Measurements from ENCODE around the gene AOAH.

Gene AOAH

DNA sequence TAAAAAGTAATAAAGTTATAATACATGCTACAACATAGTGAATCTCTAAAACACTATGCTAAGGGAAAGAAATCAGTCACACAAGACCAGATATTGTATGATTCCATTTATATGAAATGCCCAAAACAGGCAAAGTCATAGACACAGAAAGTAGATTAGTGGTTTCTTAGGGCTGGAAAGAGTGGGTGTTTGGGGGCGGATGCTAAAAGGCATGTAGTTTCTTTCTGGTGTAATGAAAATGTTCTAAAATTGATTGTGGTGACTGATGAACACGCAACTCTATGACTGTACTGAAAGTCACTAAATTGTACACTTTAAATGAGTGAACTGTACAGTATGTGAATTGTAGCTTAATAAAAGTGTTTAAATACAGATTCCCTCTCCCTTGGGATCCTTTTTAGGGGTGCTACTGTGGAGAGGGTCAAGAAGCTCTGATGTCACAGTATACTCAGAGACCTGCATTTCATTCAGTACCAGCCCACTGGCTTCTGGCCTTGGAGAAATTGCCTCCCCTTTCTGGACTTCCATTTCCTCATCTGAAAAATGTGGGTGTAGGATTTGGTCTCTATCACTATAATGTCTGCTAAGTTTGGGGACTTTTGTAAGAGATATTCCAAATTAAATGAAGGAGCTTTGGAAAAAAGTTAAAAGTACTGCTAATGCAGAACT, 46.4 kb downstream of the AOAH start:
- no peak overlapping the region for H3K4me3 ChIP-seq (ENCODE audit: low read length)
- no peak for DNase-seq
- no peak overlapping the region for H3K9ac ChIP-seq (ENCODE audit: low read length)
- H3K4me1 ChIP-seq (ENCODE audit: low read length) = no peaks in the 10 kb centered on the region
- no peaks in the 10 kb centered on the region for H4K20me1 ChIP-seq (ENCODE audit: insufficient read depth, low read length)
- H3K27ac ChIP-seq (ENCODE audit: low read length) = no peak overlapping the region
- H3K4me2 ChIP-seq (ENCODE audit: low read depth, low read length) = no peak overlapping the region
- TF ChIP-seq EZH2 (optimal IDR thresholded peaks at IDR 0.05; ENCODE audit: low read depth, low read length) = no peak
- TF ChIP-seq, protein P1, sequence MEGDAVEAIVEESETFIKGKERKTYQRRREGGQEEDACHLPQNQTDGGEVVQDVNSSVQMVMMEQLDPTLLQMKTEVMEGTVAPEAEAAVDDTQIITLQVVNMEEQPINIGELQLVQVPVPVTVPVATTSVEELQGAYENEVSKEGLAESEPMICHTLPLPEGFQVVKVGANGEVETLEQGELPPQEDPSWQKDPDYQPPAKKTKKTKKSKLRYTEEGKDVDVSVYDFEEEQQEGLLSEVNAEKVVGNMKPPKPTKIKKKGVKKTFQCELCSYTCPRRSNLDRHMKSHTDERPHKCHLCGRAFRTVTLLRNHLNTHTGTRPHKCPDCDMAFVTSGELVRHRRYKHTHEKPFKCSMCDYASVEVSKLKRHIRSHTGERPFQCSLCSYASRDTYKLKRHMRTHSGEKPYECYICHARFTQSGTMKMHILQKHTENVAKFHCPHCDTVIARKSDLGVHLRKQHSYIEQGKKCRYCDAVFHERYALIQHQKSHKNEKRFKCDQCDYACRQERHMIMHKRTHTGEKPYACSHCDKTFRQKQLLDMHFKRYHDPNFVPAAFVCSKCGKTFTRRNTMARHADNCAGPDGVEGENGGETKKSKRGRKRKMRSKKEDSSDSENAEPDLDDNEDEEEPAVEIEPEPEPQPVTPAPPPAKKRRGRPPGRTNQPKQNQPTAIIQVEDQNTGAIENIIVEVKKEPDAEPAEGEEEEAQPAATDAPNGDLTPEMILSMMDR (IDR thresholded peaks at IDR 0.05; ENCODE audit: low read length) = no peak
- H3K27me3 ChIP-seq (replicated peaks; ENCODE audit: insufficient read depth, low read length) = no peaks in the 10 kb centered on the region
- H3K9me2 ChIP-seq (replicated peaks; ENCODE audit: insufficient read depth, low read length) = no peaks in the 10 kb centered on the region
- H3F3A ChIP-seq (ENCODE audit: insufficient read depth, low read length) = no peaks in the 10 kb centered on the region
- H2AFZ ChIP-seq (ENCODE audit: low read length) = no peak overlapping the region
- no peaks in the 10 kb centered on the region for H3K79me2 ChIP-seq (ENCODE audit: low read length)
- no peaks in the 10 kb centered on the region for H3K9me3 ChIP-seq (replicated peaks; ENCODE audit: insufficient read depth, low read length)
- H3K36me3 ChIP-seq (replicated peaks; ENCODE audit: insufficient read depth, low read length) = no peaks in the 10 kb centered on the region

DNA sequence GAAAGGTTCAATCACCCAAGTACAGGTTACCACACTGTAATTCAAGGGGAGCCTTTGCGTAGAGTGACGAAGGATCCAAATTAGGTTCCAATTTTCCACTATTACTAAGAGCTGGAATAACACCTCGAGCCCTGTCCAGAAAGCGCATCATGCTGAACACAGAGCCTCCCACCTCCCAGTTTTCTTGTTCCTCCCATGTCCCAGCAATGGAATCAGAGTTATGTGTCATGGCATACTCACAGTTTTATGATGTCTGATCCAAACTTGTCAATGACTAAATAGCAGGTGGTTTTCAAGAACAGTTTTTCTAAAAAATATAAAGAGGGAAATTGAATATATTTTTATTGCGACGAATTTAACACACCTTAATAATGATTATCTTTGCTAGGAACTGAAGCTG, 50.6 kb downstream of the AOAH start:
- H3K9me3 ChIP-seq (replicated peaks; ENCODE audit: insufficient read depth, low read length) = no peaks in the 10 kb centered on the region
- no peaks in the 10 kb centered on the region for H3K4me1 ChIP-seq (ENCODE audit: low read length)
- no peaks in the 10 kb centered on the region for H3K9me2 ChIP-seq (replicated peaks; ENCODE audit: insufficient read depth, low read length)
- no peaks in the 10 kb centered on the region for H4K20me1 ChIP-seq (ENCODE audit: insufficient read depth, low read length)
- H3K27me3 ChIP-seq (replicated peaks; ENCODE audit: insufficient read depth, low read length) = no peaks in the 10 kb centered on the region
- no peak overlapping the region for H3K9ac ChIP-seq (ENCODE audit: low read length)
- TF ChIP-seq EZH2phosphoT487 (IDR thresholded peaks at IDR 0.05; ENCODE audit: low read length) = no peak
- TF ChIP-seq, protein P1 (IDR thresholded peaks at IDR 0.05; ENCODE audit: low read length) = no peak
- TF ChIP-seq EZH2 (optimal IDR thresholded peaks at IDR 0.05; ENCODE audit: low read depth, low read length) = no peak
- no peak overlapping the region for H3K4me3 ChIP-seq (ENCODE audit: low read length)
- no peaks in the 10 kb centered on the region for H3K79me2 ChIP-seq (ENCODE audit: low read length)
- DNase-seq = no peak
- H3K36me3 ChIP-seq (replicated peaks; ENCODE audit: insufficient read depth, low read length) = no peaks in the 10 kb centered on the region
- H3K4me2 ChIP-seq (ENCODE audit: low read depth, low read length) = no peak overlapping the region
- no peak overlapping the region for H3K27ac ChIP-seq (ENCODE audit: low read length)
- no peak overlapping the region for H2AFZ ChIP-seq (ENCODE audit: low read length)
- no peaks in the 10 kb centered on the region for H3F3A ChIP-seq (ENCODE audit: insufficient read depth, low read length)

DNA sequence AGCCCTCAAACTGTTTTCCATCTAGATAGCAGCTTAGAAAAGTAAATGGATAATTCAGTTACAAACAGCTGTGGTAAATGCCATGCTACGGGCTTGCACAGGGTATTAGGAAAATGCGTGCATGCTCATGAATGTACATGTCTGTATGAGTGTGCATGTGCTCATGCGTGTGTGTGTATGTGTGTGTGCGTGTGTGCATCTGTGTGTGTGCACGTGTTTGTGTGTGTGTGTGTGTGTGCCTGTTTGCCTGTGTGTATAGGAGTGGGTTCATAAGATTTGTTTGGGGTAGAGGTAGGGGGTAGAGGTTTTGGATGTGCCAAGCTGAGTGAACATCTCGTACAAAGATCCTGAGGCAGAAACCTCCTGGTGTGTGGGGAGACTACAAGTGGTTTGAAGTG, 52.9 kb downstream of the AOAH start:
- Histone ChIP-seq H3K9me2 (replicated peaks; ENCODE audit: insufficient read depth, low read length) (no peaks in the 10 kb centered on the region), H3K79me2 (ENCODE audit: low read length) (no peaks in the 10 kb centered on the region), H4K20me1 (ENCODE audit: insufficient read depth, low read length) (no peaks in the 10 kb centered on the region), H3F3A (ENCODE audit: insufficient read depth, low read length) (no peaks in the 10 kb centered on the region), H3K27ac (ENCODE audit: low read length) (no peak overlapping the region), H3K4me1 (ENCODE audit: low read length) (no peaks in the 10 kb centered on the region), H3K4me3 (ENCODE audit: low read length) (no peak overlapping the region), H3K9me3 (replicated peaks; ENCODE audit: insufficient read depth, low read length) (no peaks in the 10 kb centered on the region), H3K9ac (ENCODE audit: low read length) (no peak overlapping the region), H3K36me3 (replicated peaks; ENCODE audit: insufficient read depth, low read length) (no peaks in the 10 kb centered on the region), H2AFZ (ENCODE audit: low read length) (no peak overlapping the region), H3K4me2 (ENCODE audit: low read depth, low read length) (no peak overlapping the region), H3K27me3 (replicated peaks; ENCODE audit: insufficient read depth, low read length) (no peaks in the 10 kb centered on the region)
- no peak for DNase-seq
- no peak for TF ChIP-seq EZH2phosphoT487 (IDR thresholded peaks at IDR 0.05; ENCODE audit: low read length)

DNA sequence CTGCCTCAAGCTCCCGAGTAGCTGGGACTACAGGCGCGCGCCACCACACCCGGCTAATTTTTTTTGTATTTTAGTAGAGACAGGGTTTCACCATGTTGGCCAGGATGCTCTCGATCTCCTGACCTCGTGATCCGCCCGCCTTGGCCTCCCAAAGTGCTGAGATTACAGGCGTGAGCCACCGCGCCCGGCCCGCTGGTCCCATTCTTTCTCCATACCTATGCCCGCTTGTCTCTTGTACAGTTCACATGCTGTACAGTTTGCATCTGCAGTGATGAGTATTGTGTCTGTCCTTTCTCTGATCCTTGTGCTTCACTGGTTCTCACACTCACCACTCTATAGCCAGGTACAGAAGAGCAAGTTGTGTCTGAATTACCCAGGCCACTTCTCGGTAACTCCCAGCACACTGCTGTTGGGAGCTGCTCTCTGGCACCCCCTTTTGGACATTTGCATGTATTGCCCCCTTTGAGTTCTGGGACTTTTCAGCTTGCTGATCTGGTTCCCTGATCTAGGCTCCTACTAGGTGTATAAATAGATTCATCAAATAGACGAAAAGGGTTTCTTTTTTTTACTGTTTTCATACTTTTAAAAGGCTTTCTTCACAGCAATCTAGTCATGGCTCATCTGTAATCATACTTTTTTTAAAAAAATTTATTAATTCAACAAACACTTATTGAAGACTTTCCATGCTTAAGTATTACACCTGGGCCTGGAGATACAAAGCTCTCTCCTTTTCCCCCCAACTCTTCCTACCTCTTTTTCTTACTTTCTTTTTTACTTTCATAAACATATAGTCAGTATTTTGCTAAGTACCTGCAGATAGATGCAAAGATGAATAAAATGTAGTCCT, 53.5 kb downstream of the AOAH start:
- H3K9me2 ChIP-seq (replicated peaks; ENCODE audit: insufficient read depth, low read length) = no peaks in the 10 kb centered on the region
- H3K79me2 ChIP-seq (ENCODE audit: low read length) = no peaks in the 10 kb centered on the region
- H3K4me3 ChIP-seq (ENCODE audit: low read length) = no peak overlapping the region
- H4K20me1 ChIP-seq (ENCODE audit: insufficient read depth, low read length) = no peaks in the 10 kb centered on the region
- H3K27ac ChIP-seq (ENCODE audit: low read length) = no peak overlapping the region
- DNase-seq = peak; percentile 72
- no peaks in the 10 kb centered on the region for H3K9me3 ChIP-seq (replicated peaks; ENCODE audit: insufficient read depth, low read length)
- H2AFZ ChIP-seq (ENCODE audit: low read length) = no peak overlapping the region
- H3K27me3 ChIP-seq (replicated peaks; ENCODE audit: insufficient read depth, low read length) = no peaks in the 10 kb centered on the region
- no peaks in the 10 kb centered on the region for H3K36me3 ChIP-seq (replicated peaks; ENCODE audit: insufficient read depth, low read length)
- no peak overlapping the region for H3K9ac ChIP-seq (ENCODE audit: low read length)
- no peak for TF ChIP-seq EZH2phosphoT487 (IDR thresholded peaks at IDR 0.05; ENCODE audit: low read length)
- TF ChIP-seq, protein P1 (IDR thresholded peaks at IDR 0.05; ENCODE audit: low read length) = peak; percentile 89
- no peak for TF ChIP-seq EZH2 (optimal IDR thresholded peaks at IDR 0.05; ENCODE audit: low read depth, low read length)
- H3F3A ChIP-seq (ENCODE audit: insufficient read depth, low read length) = no peaks in the 10 kb centered on the region
- H3K4me2 ChIP-seq (ENCODE audit: low read depth, low read length) = no peak overlapping the region
- no peaks in the 10 kb centered on the region for H3K4me1 ChIP-seq (ENCODE audit: low read length)
